IMR-90 (cell line): ENCODE measurements around the gene INHBE. TPM values are rescaled to one million over a fixed set of nuclear protein-coding genes. Genes with fewer than 3 reads are reported as not detected.
A peak's percentile ranks its signal among the peaks of the same experiment; 100 is the strongest.

Source experiments
- ATAC-seq: fragments of 200-7000 bp; cut with Tn5 transposase; 2 replicates; pipeline ENCODE4 v1.9.1; 2020; ENCODE audit warnings: low read depth, mild to moderate bottlenecking, moderate library complexity
- BruUV-seq: library from RNA; stranded (reverse); fragments of 400-500 nt; replicated peaks from 2 replicates; lab custom pipeline; 2021; lab: Mats Ljungman, UMichigan
- CTCF ChIA-PET: fragments of 300-600 bp; formaldehyde crosslinking; extraction: SDS; loops from one replicate; lab custom pipeline; 2021; ENCODE audit warnings: antibody characterized with exemption; lab: Yijun Ruan, JAX
- POLR2A ChIA-PET: fragments of 300-600 bp; sonication (Branson Sonifier 250); formaldehyde crosslinking; loops from one replicate; lab custom pipeline; 2022; ENCODE audit warnings: antibody characterized with exemption; ENCODE audit not compliant: unreplicated experiment; lab: Charles Lee
- DNase-seq: peaks from one replicate; pipeline ENCODE4 v3.0.0; 2013
- H2AFZ ChIP-seq: replicated peaks from 2 replicates; pipeline ENCODE3; 2013; ENCODE audit warnings: low read length, mild to moderate bottlenecking; ENCODE audit not compliant: poor library complexity
- H2AK5ac ChIP-seq: 2 replicates; pipeline ENCODE4 v1.6.1; 2013; ENCODE audit warnings: low read depth, low read length, inconsistent platforms
- H2AK9ac ChIP-seq: replicated peaks from 2 replicates; pipeline ENCODE3; 2013; ENCODE audit warnings: mild to moderate bottlenecking, low read depth, low read length, moderate library complexity; ENCODE audit not compliant: poor library complexity
- H2BK120ac ChIP-seq: 2 replicates; pipeline ENCODE4 v1.6.1; 2013; ENCODE audit warnings: low read depth, low read length, inconsistent platforms
- H2BK15ac ChIP-seq: 3 replicates; pipeline ENCODE4 v1.6.1; 2013; ENCODE audit warnings: low read depth, low read length, inconsistent platforms
- H2BK20ac ChIP-seq: 2 replicates; pipeline ENCODE4 v1.6.1; 2013; ENCODE audit warnings: low read depth, mild to moderate bottlenecking, inconsistent platforms, low read length, moderate library complexity
- H2BK5ac ChIP-seq: 2 replicates; pipeline ENCODE4 v1.6.1; 2013; ENCODE audit warnings: mild to moderate bottlenecking, low read depth, low read length, inconsistent platforms; ENCODE audit not compliant: poor library complexity, severe bottlenecking
- H3K14ac ChIP-seq: replicated peaks from 2 replicates; pipeline ENCODE4 v1.6.1; 2013; ENCODE audit warnings: low read depth, low read length, inconsistent platforms
- H3K18ac ChIP-seq: 2 replicates; pipeline ENCODE4 v1.6.1; 2013; ENCODE audit warnings: low read depth, low read length, control low read depth
- H3K23ac ChIP-seq: 2 replicates; pipeline ENCODE4 v1.6.1; 2013; ENCODE audit warnings: low read depth, low read length, inconsistent platforms
- H3K27ac ChIP-seq: 2 replicates; pipeline ENCODE4 v1.5.1; 2013; ENCODE audit warnings: mild to moderate bottlenecking, control low read depth, low read length; ENCODE audit not compliant: insufficient read depth
- H3K27me3 ChIP-seq: 2 replicates; pipeline ENCODE4 v1.6.1; 2013; ENCODE audit warnings: low read length; ENCODE audit not compliant: control insufficient read depth, insufficient read depth
- H3K36me3 ChIP-seq: 2 replicates; pipeline ENCODE4 v1.6.1; 2013; ENCODE audit warnings: low read length, mixed read lengths; ENCODE audit not compliant: control insufficient read depth, insufficient read depth
- H3K4ac ChIP-seq: 2 replicates; pipeline ENCODE4 v1.6.1; 2013; ENCODE audit warnings: low read depth, low read length, inconsistent platforms
- H3K4me1 ChIP-seq: 2 replicates; pipeline ENCODE4 v1.6.1; 2013; ENCODE audit warnings: low read length, mixed read lengths; ENCODE audit not compliant: control insufficient read depth, insufficient read depth
- H3K4me2 ChIP-seq: 2 replicates; pipeline ENCODE4 v1.6.1; 2013; ENCODE audit warnings: low read depth, mild to moderate bottlenecking, control low read depth, low read length, moderate library complexity
- H3K4me3 ChIP-seq: 2 replicates; pipeline ENCODE4 v1.5.1; 2013; ENCODE audit warnings: low read depth, mild to moderate bottlenecking, control low read depth, low read length, moderate library complexity; ENCODE audit not compliant: insufficient read depth
- H3K56ac ChIP-seq: 2 replicates; pipeline ENCODE4 v1.6.1; 2013; ENCODE audit warnings: low read length, inconsistent platforms; ENCODE audit not compliant: insufficient read depth; ENCODE audit errors: extremely low read depth
- H3K79me1 ChIP-seq, 2 experiments: 2 replicates each; pipeline ENCODE4 v1.6.1; 2013; ENCODE audit warnings: low read length in 2 of 2, inconsistent platforms in 1 of 2, low read depth in 1 of 2
- H3K9ac ChIP-seq: 2 replicates; pipeline ENCODE4 v1.6.1; 2013; ENCODE audit warnings: low read depth, low read length, control low read depth
- H3K9me1 ChIP-seq: 2 replicates; pipeline ENCODE4 v1.6.1; 2013; ENCODE audit warnings: low read length, inconsistent platforms; ENCODE audit not compliant: insufficient read depth
- H3K9me3 ChIP-seq: 2 replicates; pipeline ENCODE4 v1.6.1; 2013; ENCODE audit warnings: low read length; ENCODE audit not compliant: control insufficient read depth, insufficient read depth
- H4K20me1 ChIP-seq: 2 replicates; pipeline ENCODE4 v1.6.1; 2013; ENCODE audit warnings: low read length, inconsistent platforms; ENCODE audit not compliant: insufficient read depth
- H4K5ac ChIP-seq: 2 replicates; pipeline ENCODE4 v1.6.1; 2013; ENCODE audit warnings: mild to moderate bottlenecking, low read depth, low read length, control low read depth
- H4K8ac ChIP-seq, 2 experiments: 2 replicates each; pipeline ENCODE4 v1.6.1; 2013; ENCODE audit warnings: low read depth in 2 of 2, low read length in 2 of 2, control low read depth in 1 of 2, inconsistent platforms in 1 of 2
- H4K91ac ChIP-seq: 2 replicates; pipeline ENCODE4 v1.6.1; 2013; ENCODE audit warnings: low read depth, low read length, inconsistent platforms; ENCODE audit not compliant: insufficient read depth
- BHLHE40 ChIP-seq: fragments of 150-350 bp; IDR thresholded peaks from 2 replicates; pipeline ENCODE4 v1.6.1; 2016; ENCODE audit warnings: mild to moderate bottlenecking, low read depth, low read length
- CHD1 ChIP-seq: IDR thresholded peaks from 2 replicates; pipeline ENCODE4 v1.6.1; 2012; ENCODE audit warnings: low read depth, low read length, improper control_type of control experiment
- CTCF ChIP-seq: conservative IDR thresholded peaks from 2 replicates; pipeline ENCODE4 v1.5.1; 2012; ENCODE audit warnings: mild to moderate bottlenecking, low read depth, low read length, improper control_type of control experiment
- ELK1 ChIP-seq: fragments of 150-350 bp; IDR thresholded peaks from 2 replicates; pipeline ENCODE4 v1.6.1; 2016; ENCODE audit warnings: low read depth, mild to moderate bottlenecking, low read length, moderate library complexity, borderline replicate concordance
- FOS ChIP-seq: fragments of 150-350 bp; IDR thresholded peaks from 2 replicates; pipeline ENCODE4 v1.6.1; 2016; ENCODE audit warnings: low read depth, low read length
- MAFK ChIP-seq: IDR thresholded peaks from 2 replicates; pipeline ENCODE4 v1.6.1; 2012; ENCODE audit warnings: low read depth, low read length, improper control_type of control experiment
- MAZ ChIP-seq: IDR thresholded peaks from 2 replicates; pipeline ENCODE4 v1.6.1; 2012; ENCODE audit warnings: low read depth, mild to moderate bottlenecking, low read length, improper control_type of control experiment, moderate library complexity, borderline replicate concordance
- MXI1 ChIP-seq: IDR thresholded peaks from 2 replicates; pipeline ENCODE4 v1.6.1; 2012; ENCODE audit warnings: low read depth, mild to moderate bottlenecking, low read length, moderate library complexity, borderline replicate concordance
- NFE2L2 ChIP-seq: fragments of 150-350 bp; IDR thresholded peaks from 2 replicates; pipeline ENCODE4 v1.6.1; 2016; ENCODE audit warnings: low read depth, mild to moderate bottlenecking, low read length
- RCOR1 ChIP-seq: IDR thresholded peaks from 2 replicates; pipeline ENCODE4 v1.6.1; 2012; ENCODE audit warnings: mild to moderate bottlenecking, low read length, improper control_type of control experiment; ENCODE audit not compliant: insufficient replicate concordance
- RFX5 ChIP-seq: IDR thresholded peaks from 2 replicates; pipeline ENCODE4 v1.8.0; 2012; ENCODE audit warnings: low read depth, mild to moderate bottlenecking, low read length, moderate library complexity
- SMC3 ChIP-seq: fragments of 150-350 bp; IDR thresholded peaks from 2 replicates; pipeline ENCODE4 v1.6.1; 2016; ENCODE audit warnings: low read depth, mild to moderate bottlenecking, antibody characterized with exemption, low read length, moderate library complexity
- USF2 ChIP-seq: fragments of 150-350 bp; IDR thresholded peaks from 2 replicates; pipeline ENCODE4 v1.6.1; 2017; ENCODE audit warnings: mild to moderate bottlenecking, antibody characterized with exemption, low read length, low read depth
- WGBS, 2 experiments: methylation state at CpG; one replicate each; pipeline versions ENCODE4 v1.1.5 to v1.1.7; 2013; ENCODE audit warnings: missing lambda C conversion rate in 2 of 2; ENCODE audit not compliant: insufficient read length in 1 of 2; ENCODE audit errors: extremely low coverage in 2 of 2; 5-methylcytosine and 5-hydroxymethylcytosine counted together
- dilution Hi-C: fragments of 300-500 bp; cut with HindIII; formaldehyde crosslinking; loops from one replicate; pipeline ENCODE4 v1.14.3; 2018; ENCODE audit warnings: low sequenced_read_pairs; ENCODE audit not compliant: unreplicated experiment
- in situ Hi-C: fragments of 300-500 bp; cut with MboI; formaldehyde crosslinking; loops from 3 replicates; pipeline ENCODE4 v1.14.3; 2019; ENCODE audit warnings: low sequenced_read_pairs, inconsistent platforms, mixed read lengths
- intact Hi-C: fragments of 100-400 bp; cut with micrococcal nuclease; formaldehyde crosslinking; loops from 2 replicates; pipeline ENCODE4 v1.10.0; 2022
- polyA plus RNA-seq, 3 experiments: library from polyadenylated mRNA; depleted of rRNA; stranded (reverse); fragments of >200 nt; gene quantifications; 2 replicates each; pipeline ENCODE4 v1.2.3, GENCODE V29; 2012; ENCODE audit warnings: low replicate concordance in 1 of 3
- total RNA-seq: library from RNA; depleted of rRNA; stranded (reverse); fragments of >200 nt; gene quantifications from 2 replicates; pipeline ENCODE4 v1.2.3, GENCODE V29; 2012

The INHBE gene
- total and polyA plus RNA-seq, 2 of the 4 experiments (the other 2 are of a cell fraction) = 0.90 to 1.7 TPM

DNA sequence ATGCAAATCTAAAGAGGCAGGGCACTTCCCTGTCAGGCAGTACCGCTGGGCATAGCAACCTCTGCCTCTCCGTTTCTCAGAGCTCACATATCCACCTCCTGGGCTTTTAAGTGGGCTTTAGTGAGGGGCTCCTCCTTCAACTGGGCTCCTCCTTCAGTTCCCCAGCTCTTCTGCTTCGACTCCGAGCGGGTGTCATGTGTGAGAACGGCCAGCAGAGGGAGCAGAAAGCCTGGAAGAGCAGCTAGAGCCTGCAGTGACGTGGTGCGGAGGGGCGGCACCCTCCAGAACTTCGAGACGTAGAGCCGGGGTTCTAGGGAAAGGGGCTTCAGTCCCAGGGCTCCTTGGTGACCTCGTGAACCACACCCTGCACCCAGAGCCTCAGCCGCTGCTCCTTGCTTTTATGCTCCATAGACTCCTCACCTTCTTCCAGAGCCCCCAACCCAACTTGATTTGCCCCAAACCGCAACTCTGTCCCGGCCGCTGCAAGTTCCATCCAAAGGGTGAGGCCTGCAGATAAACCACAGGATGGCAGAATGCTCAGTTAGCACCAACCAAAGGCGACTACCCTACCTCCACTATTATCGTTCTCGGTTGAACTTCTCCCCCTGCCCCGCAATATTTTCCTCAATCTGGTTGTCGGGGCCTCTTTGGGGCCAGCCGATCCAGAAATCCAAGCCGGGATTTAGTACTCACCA is 4.1 kb downstream of the INHBE start:
- Histone ChIP-seq H2BK120ac (peak overlapping the region; percentile 88), H3K27me3 (no peaks in the 10 kb centered on the region), H3K79me1 (peaks cover 0 to 6% of the 10 kb centered on the region in 2 experiments; a peak in 1 of 4 replicates), H3K4me2 (peak overlapping the region; percentile 82), H3K18ac (peak overlapping the region; percentile 37; the same call in 1 of the 2 replicates), H4K91ac (peak overlapping the region; percentile 92), H2AK5ac (peak overlapping the region; percentile 85), H2BK5ac (peak overlapping the region; percentile 58), H3K23ac (peak overlapping the region; percentile 95; the same call in 1 of the 2 replicates), H3K4me1 (peaks cover 25% of the 10 kb centered on the region), H3K56ac (peak overlapping the region; percentile 70), H3K4ac (peak overlapping the region; percentile 95), H2AFZ (peak overlapping the region; percentile 98), H4K8ac (peak overlapping the region; percentile 93 to 97), H3K9me3 (no peaks in the 10 kb centered on the region), H3K9me1 (peaks cover 15% of the 10 kb centered on the region), H3K14ac (peak overlapping the region; percentile 96), H3K4me3 (peak overlapping the region; percentile 58), H2BK20ac (peak overlapping the region; percentile 77; the same call in 1 of the 2 replicates), H2BK15ac (peak overlapping the region; percentile 97; the same call in 2 of the 3 replicates), H2AK9ac (peak overlapping the region; percentile 97), H4K5ac (no peak overlapping the region), H4K20me1 (no peaks in the 10 kb centered on the region), H3K36me3 (no peaks in the 10 kb centered on the region), H3K27ac (peak overlapping the region; percentile 53), H3K9ac (peak overlapping the region; percentile 56)
- DNase-seq (peak; percentile 96), ATAC-seq (peak; percentile 67)
- intact Hi-C loops = loop anchor here (1.0 to 5.0 kb wide), 2 partner anchors 24 to 233 kb away; partner anchors contain the start of gene OS9
- BruUV-seq = no TSS peak
- in situ Hi-C loops = no loop called here
- 0% methylated on average over 12 of the region's 24 CpGs; no CpG with 5 or more reads in 1 of the 2 experiments for WGBS, 2 experiments
- CTCF ChIA-PET = interaction anchor here (0.5 to 1.6 kb wide), 15 partner anchors 9 to 471 kb away, joined by 3 to 10 read pairs (median 3); no protein-coding TSS in a partner anchor
- dilution Hi-C loops = no loop called here
- POLR2A ChIA-PET = interaction anchor here (0.6 to 0.7 kb wide), 2 partner anchors 12 to 29 kb away, joined by 3 read pairs; no protein-coding TSS in a partner anchor
- TF ChIP-seq MXI1 (no peak; the same call in 1 of the 2 replicates), NFE2L2 (no peak), RFX5 (no peak), FOS (no peak), MAZ (peak; percentile 71; the same call in 1 of the 2 replicates), RCOR1 (no peak), CTCF (peak; percentile 88), SMC3 (peak; percentile 68), USF2 (no peak), CHD1 (peak; percentile 77; the same call in 1 of the 2 replicates), MAFK (no peak), ELK1 (no peak), BHLHE40 (no peak)
